VCaP (cell line): Measurements from ENCODE around the gene CDH18.

Source experiments
- H3K27ac ChIP-seq: fragments of 450-650 bp; 2 replicates; pipeline ENCODE4 v1.5.1; 2017
- CTCF ChIP-seq: fragments of 450-650 bp; conservative IDR thresholded peaks from 2 replicates; pipeline ENCODE4 v1.5.1; 2017; ENCODE audit warnings: mild to moderate bottlenecking, moderate library complexity

Gene CDH18

GRCh38 chr5:19987612-19988361, at the start of gene CDH18:
Gene CDH18, minus strand, starts transcription at chr5:19988200. Its CDS starts 149,214 bp downstream, at chr5:19838986.
- no peak within 1 kb of the TSS for H3K27ac ChIP-seq
- TF ChIP-seq CTCF: no peak

GRCh38 chr5:20034717-20035116, 46.7 kb upstream of the CDH18 start:
- TF ChIP-seq CTCF: no peak
- H3K27ac ChIP-seq: no peak overlapping the region

- no peak overlapping the region for H3K27ac ChIP-seq
Measured at GRCh38 chr5:20033881-20034280, 45.9 kb upstream of the CDH18 start.

GRCh38 chr5:20032896-20033295, 44.9 kb upstream of the CDH18 start:
- no peak for TF ChIP-seq CTCF
- no peak overlapping the region for H3K27ac ChIP-seq

More at GRCh38 chr5:20033881-20034280, 45.9 kb upstream of the CDH18 start:
- TF ChIP-seq CTCF: no peak

GRCh38 chr5:20030125-20030524, 42.1 kb upstream of the CDH18 start:
- no peak overlapping the region for H3K27ac ChIP-seq
- TF ChIP-seq CTCF: no peak

GRCh38 chr5:20029266-20029665, 41.3 kb upstream of the CDH18 start:
- no peak overlapping the region for H3K27ac ChIP-seq
- no peak for TF ChIP-seq CTCF

- no peak for TF ChIP-seq CTCF
- no peak overlapping the region for H3K27ac ChIP-seq
Measured at GRCh38 chr5:20028506-20028905, 40.5 kb upstream of the CDH18 start.
